SU-DHL-6 (cell line): ENCODE measurements around the gene C2CD3.

Experiments used
- H2AFZ ChIP-seq: fragments of 200-600 bp; sonication (generic); 2 replicates; pipeline ENCODE4 v1.6.1; 2014; ENCODE audit warnings: low read depth, mild to moderate bottlenecking, moderate library complexity, mixed read lengths, antibody characterized with exemption, low read length; ENCODE audit not compliant: severe bottlenecking
- H3F3A ChIP-seq: fragments of 200-600 bp; shearing (Covaris generic); 2 replicates; pipeline ENCODE4 v1.6.0; 2016; ENCODE audit warnings: antibody characterized with exemption, mild to moderate bottlenecking; ENCODE audit not compliant: insufficient read depth
- H3K27ac ChIP-seq: fragments of 200-600 bp; sonication (generic); 2 replicates; pipeline ENCODE4 v1.5.1; 2016; ENCODE audit warnings: low read depth, mild to moderate bottlenecking, low read length, moderate library complexity, mixed read lengths
- H3K27me3 ChIP-seq: fragments of 200-600 bp; sonication (generic), shearing (Covaris generic); 2 replicates; pipeline ENCODE4 v1.6.0; 2014; ENCODE audit warnings: mild to moderate bottlenecking, low read length
- H3K36me3 ChIP-seq: fragments of 200-600 bp; sonication (generic); 2 replicates; pipeline ENCODE4 v1.6.1; 2014; ENCODE audit warnings: mild to moderate bottlenecking, low read length, mixed read lengths
- H3K4me2 ChIP-seq: fragments of 300-600, 200-600 bp; shearing (Covaris generic), sonication (generic); 2 replicates; pipeline ENCODE4 v1.6.0; 2014; ENCODE audit warnings: low read length, low read depth, mild to moderate bottlenecking; ENCODE audit not compliant: poor library complexity, severe bottlenecking
- H3K4me3 ChIP-seq: fragments of 200-600 bp; sonication (generic); 2 replicates; pipeline ENCODE4 v1.5.1; 2014; ENCODE audit warnings: antibody characterized with exemption, low read length, mild to moderate bottlenecking, mixed read lengths; ENCODE audit not compliant: insufficient read depth, poor library complexity, severe bottlenecking
- H3K79me2 ChIP-seq: fragments of 200-600 bp; sonication (generic); 2 replicates; pipeline ENCODE4 v1.6.1; 2014; ENCODE audit warnings: mild to moderate bottlenecking, low read length, moderate library complexity; ENCODE audit not compliant: insufficient read depth
- H3K9ac ChIP-seq: fragments of 200-600 bp; sonication (generic); 2 replicates; pipeline ENCODE4 v1.7.0; 2014; ENCODE audit warnings: mild to moderate bottlenecking, low read length
- H3K9me2 ChIP-seq: fragments of 200-600 bp; sonication (generic); replicated peaks from 2 replicates; pipeline ENCODE4 v1.6.1; 2014; ENCODE audit warnings: low read length; ENCODE audit not compliant: insufficient read depth
- H3K9me3 ChIP-seq: fragments of 200-600 bp; sonication (generic); 2 replicates; pipeline ENCODE4 v1.6.1; 2014; ENCODE audit warnings: low read length, mixed read lengths; ENCODE audit not compliant: insufficient read depth
- H4K20me1 ChIP-seq: fragments of 200-600 bp; sonication (generic); 2 replicates; pipeline ENCODE4 v1.6.1; 2014; ENCODE audit warnings: low read depth, mild to moderate bottlenecking, antibody characterized with exemption, low read length, moderate library complexity, mixed read lengths
- CTCF ChIP-seq: fragments of 200-600 bp; sonication (generic); IDR thresholded peaks from one replicate; pipeline ENCODE4 v1.5.1; 2017; ENCODE audit warnings: antibody characterized with exemption, mild to moderate bottlenecking, low read length, moderate library complexity; ENCODE audit not compliant: insufficient read depth, poor library complexity, severe bottlenecking
- EZH2phosphoT487 ChIP-seq: fragments of 200-600 bp; sonication (generic), shearing (Covaris generic); conservative IDR thresholded peaks from 2 replicates; pipeline ENCODE4 v1.6.1; 2018; ENCODE audit warnings: mild to moderate bottlenecking, antibody characterized with exemption, low read length, moderate library complexity, mixed read lengths

Gene C2CD3

DNA sequence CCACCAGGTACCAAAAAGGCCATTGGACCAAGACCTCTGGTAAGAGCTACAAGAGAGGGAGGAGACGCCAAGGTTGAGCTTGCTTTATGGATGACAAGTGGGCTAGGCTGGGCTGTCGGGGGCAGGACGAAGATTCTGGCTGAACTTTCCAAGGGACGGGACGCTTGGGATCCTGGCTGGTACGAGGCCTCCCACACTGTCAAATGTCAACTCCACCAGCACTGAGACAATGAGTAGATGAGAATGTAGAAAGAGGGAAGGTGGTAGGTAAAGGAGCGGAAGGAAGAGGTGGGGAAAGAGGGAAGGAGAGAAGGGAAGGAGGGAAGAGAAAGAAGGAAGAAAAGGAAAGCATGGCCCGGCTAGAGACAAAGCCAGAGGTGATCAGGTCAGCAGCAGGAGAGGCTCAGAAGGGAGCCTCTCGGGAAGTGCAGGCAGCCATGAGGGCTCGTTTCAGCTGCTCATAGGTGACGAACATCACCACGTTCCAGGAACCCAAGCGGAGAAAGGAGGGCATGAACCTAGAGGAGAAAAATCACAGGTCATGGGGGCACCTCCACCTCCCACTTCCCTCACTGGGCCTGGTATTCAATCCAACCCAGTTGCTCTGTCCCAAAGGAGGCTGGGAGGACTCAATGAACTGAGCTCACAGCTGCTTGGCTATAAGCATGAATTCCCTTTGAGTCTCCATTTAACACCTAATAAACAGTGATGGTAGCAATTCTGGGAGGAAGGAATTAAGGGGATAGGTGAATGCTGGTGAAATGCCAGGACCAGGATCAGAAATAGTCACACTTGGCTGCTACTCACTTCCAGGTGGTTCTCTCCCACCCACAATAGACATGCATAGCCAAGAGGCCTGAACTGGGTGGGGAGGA, 196.0 kb downstream of the C2CD3 start:
- Histone ChIP-seq H3K9me3 (no peaks in the 10 kb centered on the region), H3K36me3 (peaks cover 19% of the 10 kb centered on the region), H4K20me1 (0 out of 2 replicates have a peak, but pooled peaks cover 3% of the 10 kb centered on the region), H3K9me2 (no peaks in the 10 kb centered on the region), H3K79me2 (no peaks in the 10 kb centered on the region), H3K4me3 (no peak overlapping the region), H3K9ac (no peak overlapping the region), H3K27ac (no peak overlapping the region), H2AFZ (no peak overlapping the region), H3K4me2 (no peak overlapping the region), H3K27me3 (no peaks in the 10 kb centered on the region), H3F3A (peaks cover 7% of the 10 kb centered on the region)
- TF ChIP-seq CTCF (no peak), EZH2phosphoT487 (no peak)

DNA sequence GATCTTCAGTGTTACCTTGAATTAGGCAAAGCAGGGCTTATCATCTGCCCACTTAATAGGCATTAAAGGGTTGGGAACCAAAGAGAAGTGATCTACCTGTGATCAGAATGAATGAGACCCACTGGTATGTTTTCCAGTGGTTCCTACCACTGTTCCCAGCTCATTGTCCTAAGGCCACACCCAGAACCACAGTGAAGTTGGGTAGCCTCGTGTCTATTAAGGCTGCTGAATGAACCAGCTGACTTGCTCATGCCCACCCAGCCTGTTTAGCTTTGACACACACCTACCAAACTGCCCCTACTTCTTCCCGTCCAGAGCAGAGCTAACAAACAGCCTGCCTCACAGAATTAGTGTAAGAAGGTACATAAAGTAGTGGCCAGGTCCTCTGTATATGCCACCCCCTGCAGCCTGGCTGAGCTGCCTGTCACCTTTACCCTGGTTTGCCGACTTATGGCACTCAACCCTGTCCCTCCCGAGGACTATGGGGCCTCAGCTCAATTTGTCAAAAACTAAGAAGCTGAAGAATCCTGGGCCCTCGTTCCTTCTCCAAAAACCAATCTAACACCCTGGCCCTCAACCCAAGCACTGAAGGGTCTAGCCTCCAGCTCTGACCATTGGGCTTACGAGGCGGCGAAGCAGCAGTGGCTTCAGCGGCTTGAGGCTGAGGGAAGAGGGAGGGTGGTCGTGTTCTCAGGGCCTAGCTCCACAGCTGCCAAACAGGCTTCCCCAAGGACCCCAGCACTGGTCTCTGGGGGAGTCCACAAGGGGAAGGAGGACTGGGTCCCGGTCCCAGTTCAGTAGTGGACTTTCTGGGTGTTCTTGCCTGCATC, 198.0 kb downstream of the C2CD3 start:
- peaks cover 9% of the 10 kb centered on the region; the same call in 1 of the 2 replicates for H3K36me3 ChIP-seq
- no peak overlapping the region for H2AFZ ChIP-seq
- no peaks in the 10 kb centered on the region for H3K9me3 ChIP-seq
- H3K27me3 ChIP-seq: no peaks in the 10 kb centered on the region
- peaks cover 7% of the 10 kb centered on the region for H3F3A ChIP-seq
- H3K9ac ChIP-seq: no peak overlapping the region
- no peaks in the 10 kb centered on the region for H3K9me2 ChIP-seq
- no peaks in the 10 kb centered on the region for H3K79me2 ChIP-seq
- H3K4me3 ChIP-seq: no peak overlapping the region
- no peak for TF ChIP-seq EZH2phosphoT487
- TF ChIP-seq CTCF: no peak
- H3K4me2 ChIP-seq: no peak overlapping the region
- no peak overlapping the region for H3K27ac ChIP-seq
- no peaks in the 10 kb centered on the region for H4K20me1 ChIP-seq

- Histone ChIP-seq H3K4me2 (no peak overlapping the region), H3K27me3 (no peaks in the 10 kb centered on the region), H3K4me3 (no peak overlapping the region), H2AFZ (no peak overlapping the region), H3K9ac (no peak overlapping the region), H3F3A (peaks cover 7% of the 10 kb centered on the region), H3K36me3 (peaks cover 9% of the 10 kb centered on the region; the same call in 1 of the 2 replicates), H3K79me2 (no peaks in the 10 kb centered on the region), H3K9me3 (no peaks in the 10 kb centered on the region), H3K9me2 (no peaks in the 10 kb centered on the region), H3K27ac (no peak overlapping the region), H4K20me1 (no peaks in the 10 kb centered on the region)
- TF ChIP-seq CTCF (no peak), EZH2phosphoT487 (no peak)
Observed at GRCh38 chr11:73972187-73972586, 198.6 kb downstream of the C2CD3 start.
